HFF-Myc (cell line): ENCODE data around the gene ZFPM1.

ENCODE experiments used
- DNase-seq: peaks from one replicate; pipeline ENCODE4 v3.0.0-alpha.2; 2011; ENCODE audit warnings: low read depth; ENCODE audit errors: extremely low read depth
- H3K4me3 ChIP-seq: replicated peaks from 2 replicates; pipeline ENCODE4 v1.5.1; 2011; ENCODE audit warnings: low read depth, mild to moderate bottlenecking, control low read depth, low read length
- TF ChIP-seq, protein P1 (sequence below): IDR thresholded peaks from 2 replicates; pipeline ENCODE4 v1.5.1; 2012; ENCODE audit warnings: mild to moderate bottlenecking, low read depth, low read length, control low read depth; ENCODE audit errors: missing control alignments

The ZFPM1 gene

DNA sequence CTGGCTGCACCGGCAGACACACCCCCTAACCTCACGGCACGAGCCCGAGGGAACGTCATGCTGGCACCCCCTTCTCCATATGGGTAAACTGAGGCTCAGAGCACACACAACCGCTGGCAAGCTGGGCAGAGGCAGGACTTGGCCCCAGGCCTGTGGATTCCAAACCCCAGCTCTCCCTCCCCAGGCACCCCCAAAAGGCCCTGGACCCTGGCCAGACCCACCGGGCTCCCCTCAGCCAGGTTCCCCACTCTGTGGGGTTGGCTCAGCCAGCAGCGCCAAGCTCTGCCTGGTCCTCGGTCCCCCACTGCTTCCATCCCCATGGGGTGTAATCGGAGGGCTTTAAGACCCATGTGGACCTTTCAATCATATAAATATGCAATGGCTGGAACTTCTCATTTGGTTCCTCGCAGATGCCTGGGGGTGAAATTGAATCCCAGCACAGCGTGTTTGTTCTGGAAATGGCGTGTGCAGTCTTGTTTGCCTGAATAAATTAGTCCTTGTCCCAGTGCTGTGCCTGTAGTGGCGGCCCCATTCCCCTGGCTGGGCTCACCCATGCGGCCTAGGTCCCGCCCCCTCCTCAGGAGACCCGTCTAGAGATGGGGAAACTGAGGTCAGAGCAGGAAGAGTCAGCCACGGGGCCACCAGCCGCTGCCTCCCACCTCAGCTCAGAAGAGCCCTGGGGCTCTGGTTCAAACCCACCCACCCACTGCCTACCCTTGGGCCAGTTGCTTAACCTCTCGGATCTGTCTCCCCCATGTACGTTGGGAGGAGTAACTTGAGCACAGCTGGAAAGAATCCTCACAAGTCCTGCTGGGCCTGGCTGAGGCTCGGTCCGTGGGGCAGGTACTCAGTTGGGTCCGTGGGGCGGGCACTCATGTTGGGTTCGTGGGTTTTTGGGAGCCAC is 57.3 kb downstream of the ZFPM1 start:
- TF ChIP-seq, protein P1, sequence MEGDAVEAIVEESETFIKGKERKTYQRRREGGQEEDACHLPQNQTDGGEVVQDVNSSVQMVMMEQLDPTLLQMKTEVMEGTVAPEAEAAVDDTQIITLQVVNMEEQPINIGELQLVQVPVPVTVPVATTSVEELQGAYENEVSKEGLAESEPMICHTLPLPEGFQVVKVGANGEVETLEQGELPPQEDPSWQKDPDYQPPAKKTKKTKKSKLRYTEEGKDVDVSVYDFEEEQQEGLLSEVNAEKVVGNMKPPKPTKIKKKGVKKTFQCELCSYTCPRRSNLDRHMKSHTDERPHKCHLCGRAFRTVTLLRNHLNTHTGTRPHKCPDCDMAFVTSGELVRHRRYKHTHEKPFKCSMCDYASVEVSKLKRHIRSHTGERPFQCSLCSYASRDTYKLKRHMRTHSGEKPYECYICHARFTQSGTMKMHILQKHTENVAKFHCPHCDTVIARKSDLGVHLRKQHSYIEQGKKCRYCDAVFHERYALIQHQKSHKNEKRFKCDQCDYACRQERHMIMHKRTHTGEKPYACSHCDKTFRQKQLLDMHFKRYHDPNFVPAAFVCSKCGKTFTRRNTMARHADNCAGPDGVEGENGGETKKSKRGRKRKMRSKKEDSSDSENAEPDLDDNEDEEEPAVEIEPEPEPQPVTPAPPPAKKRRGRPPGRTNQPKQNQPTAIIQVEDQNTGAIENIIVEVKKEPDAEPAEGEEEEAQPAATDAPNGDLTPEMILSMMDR, result no peak
- H3K4me3 ChIP-seq, result no peak overlapping the region
- no peak for DNase-seq

DNA sequence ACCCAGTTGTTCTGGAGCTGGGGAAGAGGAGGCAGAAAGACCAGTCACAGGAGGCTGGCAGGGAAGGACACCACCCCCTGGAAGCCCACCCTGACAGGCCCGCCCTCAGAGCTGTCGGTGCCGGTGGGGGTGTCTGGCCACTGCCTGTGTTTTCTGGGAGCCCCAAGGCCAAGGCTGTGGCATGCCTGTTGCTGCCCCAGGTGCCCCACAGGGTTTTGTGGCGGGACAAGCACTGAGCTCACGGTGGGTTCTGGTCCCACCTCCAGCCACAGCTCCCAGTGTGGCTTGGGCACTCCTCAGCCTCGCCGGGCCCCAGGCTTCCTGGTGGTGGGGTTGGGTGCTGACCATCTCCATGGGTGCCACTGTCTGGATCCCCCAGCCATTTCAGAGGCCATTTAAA is 58.0 kb downstream of the ZFPM1 start:
- TF ChIP-seq, protein P1, result no peak
- H3K4me3 ChIP-seq, result no peak overlapping the region
- DNase-seq, result no peak

DNA sequence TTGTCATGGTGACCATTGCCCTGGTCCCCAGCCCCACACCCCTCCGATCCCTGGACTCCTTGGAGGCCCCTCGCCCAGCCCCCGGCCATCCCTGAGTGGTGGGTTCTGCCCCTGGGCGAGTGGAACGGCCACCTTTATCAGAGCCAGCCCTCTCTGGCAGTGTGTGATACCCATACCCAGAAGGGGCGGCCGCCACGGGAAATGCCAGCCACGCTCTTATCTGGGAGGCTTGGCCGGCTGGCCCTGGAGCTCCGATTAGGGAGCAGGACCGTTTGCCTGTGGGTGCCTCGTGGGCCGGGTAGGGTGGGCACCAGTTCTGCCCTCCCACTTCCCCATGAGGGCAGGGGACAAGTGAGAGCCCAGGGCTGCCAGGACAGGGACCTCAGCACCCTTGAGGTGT is 58.8 kb downstream of the ZFPM1 start:
- TF ChIP-seq, protein P1, result no peak
- H3K4me3 ChIP-seq, result no peak overlapping the region
- no peak for DNase-seq

DNA sequence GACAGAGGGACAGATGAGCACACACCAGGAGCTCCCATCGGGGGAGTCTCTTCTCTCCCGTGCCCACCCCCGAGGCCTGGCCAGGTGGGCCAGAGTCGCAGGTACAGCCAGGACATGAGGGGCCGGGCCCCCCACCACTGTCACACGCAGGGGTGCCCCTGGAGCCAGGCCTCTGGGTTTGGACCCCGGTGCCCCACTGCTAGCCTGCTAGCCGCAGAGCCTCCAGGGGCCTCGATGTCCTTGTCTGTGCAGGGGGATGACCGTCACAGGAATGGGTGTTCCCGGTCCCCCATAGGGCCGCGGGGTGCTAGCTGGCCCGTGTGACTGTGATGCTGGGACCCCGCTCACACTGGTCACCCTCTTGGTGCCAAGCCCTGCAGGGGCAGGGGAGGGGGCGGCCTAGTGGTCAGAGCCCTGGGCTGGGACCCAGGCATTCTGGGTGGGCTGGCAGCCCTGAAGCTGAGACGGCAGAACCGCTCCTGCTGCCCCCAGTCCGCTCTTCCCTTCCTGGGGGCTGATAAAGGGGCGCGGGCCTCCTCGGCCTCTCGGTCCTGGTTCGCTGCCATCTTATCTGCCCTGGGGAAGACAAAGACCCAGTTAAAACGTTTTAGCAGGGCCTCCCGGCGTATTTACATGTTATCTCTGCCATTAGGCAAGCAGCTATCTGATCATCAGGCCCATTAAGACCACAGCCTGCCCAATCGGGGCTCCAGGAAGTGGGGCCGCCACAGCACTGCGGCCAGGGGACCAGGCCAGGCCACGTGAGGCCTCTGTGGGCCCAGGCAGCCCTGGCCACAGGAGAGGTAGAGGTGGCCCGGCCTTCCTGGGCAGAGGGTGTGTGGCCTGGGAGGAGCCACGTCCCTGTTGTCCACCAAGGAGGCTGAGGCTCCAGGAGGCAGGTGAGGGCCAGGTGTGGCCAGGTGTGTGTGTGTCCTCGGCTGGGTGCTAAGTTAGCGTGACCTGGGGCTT is 59.9 kb downstream of the ZFPM1 start:
- TF ChIP-seq, protein P1, result no peak
- H3K4me3 ChIP-seq, result no peak overlapping the region
- DNase-seq, result no peak

DNA sequence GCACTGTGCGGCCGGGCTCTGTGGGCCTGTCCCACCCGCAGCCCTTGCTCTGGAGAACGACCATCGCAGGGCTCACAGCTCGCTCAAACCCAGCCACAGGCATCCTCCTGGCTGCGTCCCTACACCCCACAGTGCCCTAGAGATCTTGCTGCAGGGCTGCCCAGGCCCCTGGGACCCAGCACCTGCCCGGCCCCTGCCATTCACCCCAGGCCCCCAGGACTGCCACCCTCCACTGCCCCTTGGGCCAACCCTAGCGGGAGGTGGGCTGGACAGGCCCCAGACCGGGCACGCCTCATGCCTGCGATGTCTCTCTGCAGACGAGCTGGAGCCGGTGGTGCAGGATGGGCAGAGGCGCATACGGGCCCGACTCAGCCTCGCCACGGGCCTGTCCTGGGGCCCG is 61.0 kb downstream of the ZFPM1 start:
- DNase-seq, result no peak
- TF ChIP-seq, protein P1, result no peak
- H3K4me3 ChIP-seq, result no peak overlapping the region

DNA sequence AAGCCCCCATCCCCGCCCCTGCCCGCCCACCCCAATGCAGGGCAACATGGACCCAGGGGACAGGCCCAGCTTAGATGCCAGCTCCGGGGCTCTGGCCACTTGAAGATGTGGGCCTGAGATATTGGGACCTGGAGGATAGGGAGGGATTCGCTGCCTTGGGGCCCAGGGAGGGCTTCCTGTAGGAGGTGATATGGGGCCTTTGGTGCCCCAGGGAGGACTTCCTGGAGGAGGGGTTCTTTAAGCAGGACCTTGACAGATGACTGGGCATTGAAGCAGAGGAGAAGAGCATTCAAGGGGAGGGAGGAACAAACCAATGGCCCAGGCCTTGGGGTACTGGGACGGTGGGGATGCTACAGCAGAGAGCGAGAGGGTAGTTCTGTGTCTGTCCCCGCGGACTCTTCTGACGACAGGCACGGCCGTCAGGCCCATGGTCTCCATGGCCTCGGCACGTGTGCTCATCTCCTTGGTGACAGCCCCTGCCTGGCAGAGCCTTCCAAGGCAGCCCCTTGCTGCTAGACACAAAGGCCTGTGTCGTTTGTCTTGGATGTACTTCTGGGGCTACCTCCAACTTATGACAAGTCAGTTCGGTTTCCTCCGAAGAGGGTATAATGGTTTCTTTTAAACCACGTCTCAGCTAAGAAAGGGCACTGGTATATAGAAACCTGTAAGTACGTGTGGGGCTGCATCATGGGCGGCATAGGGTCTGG is 61.6 kb downstream of the ZFPM1 start:
- DNase-seq, result no peak
- H3K4me3 ChIP-seq, result no peak overlapping the region
- TF ChIP-seq, protein P1, result no peak
